SK-N-SH (cell line): Measurements from ENCODE around the gene MYCBPAP. TPM values are rescaled to one million over a fixed set of nuclear protein-coding genes. Genes with fewer than 3 reads are reported as not detected.

Experiments
- CTCF ChIA-PET: fragments of 300-600, 350-600 bp; formaldehyde crosslinking; extraction: SDS; loops from one replicate; lab custom pipeline; 2021; lab: Yijun Ruan, JAX
- POLR2A ChIA-PET: fragments of 350-600 bp; sonication (Branson Sonifier 250); formaldehyde crosslinking; extraction: SDS; loops from one replicate; lab custom pipeline; 2020; ENCODE audit warnings: antibody characterized with exemption, inconsistent platforms; lab: Yijun Ruan, JAX
- DNase-seq: peaks from one replicate; pipeline ENCODE4 v3.0.0; 2012
- H2AFZ ChIP-seq: fragments of 200-600 bp; sonication (generic); 2 replicates; pipeline ENCODE4 v1.8.1; 2016; ENCODE audit warnings: antibody characterized with exemption, mild to moderate bottlenecking, low read depth
- H3F3A ChIP-seq: fragments of 200-600 bp; sonication (generic); replicated peaks from 2 replicates; pipeline ENCODE3; 2016; ENCODE audit warnings: antibody characterized with exemption, mild to moderate bottlenecking; ENCODE audit not compliant: insufficient read depth
- H3K27ac ChIP-seq, 2 experiments: fragments of 200-500 bp in 1 of 2; fragments of 200-600 bp in 1 of 2; sonication (Bioruptor generic) in 1 of 2; sonication (generic), shearing (Covaris generic) in 1 of 2; 2 replicates each; pipeline versions ENCODE4 v1.5.1 to v1.6.1; 2014 to 2016; ENCODE audit warnings: low read depth in 2 of 2, inconsistent platforms in 1 of 2, low read length in 1 of 2, mild to moderate bottlenecking in 1 of 2, mixed read lengths in 1 of 2
- H3K27me3 ChIP-seq: fragments of 200-600 bp; sonication (generic), shearing (Covaris generic); 2 replicates; pipeline ENCODE4 v1.6.1; 2016; ENCODE audit warnings: mixed run types; ENCODE audit not compliant: insufficient read depth
- H3K36me3 ChIP-seq, 2 experiments: fragments of 200-500 bp in 1 of 2; fragments of 200-600 bp in 1 of 2; sonication (Bioruptor generic) in 1 of 2; sonication (generic) in 1 of 2; replicated peaks in 1 of 2; 2 replicates each; pipeline versions ENCODE3 to v1.5.1; 2014 to 2016; ENCODE audit warnings: low read length in 1 of 2, mild to moderate bottlenecking in 1 of 2; ENCODE audit not compliant: insufficient read depth in 2 of 2, control insufficient read depth in 1 of 2
- H3K4me1 ChIP-seq, 2 experiments: fragments of 200-500 bp in 1 of 2; fragments of 200-600 bp in 1 of 2; sonication (Bioruptor generic) in 1 of 2; sonication (generic), shearing (Covaris generic) in 1 of 2; 2 replicates each; pipeline versions ENCODE4 v1.5.1 to v1.6.1; 2014 to 2016; ENCODE audit warnings: low read depth in 1 of 2, low read length in 1 of 2, mixed run types in 1 of 2; ENCODE audit not compliant: insufficient read depth in 2 of 2, control insufficient read depth in 1 of 2
- H3K4me2 ChIP-seq: fragments of 200-600 bp; sonication (generic), shearing (Covaris generic); 2 replicates; pipeline ENCODE4 v1.6.1; 2017; ENCODE audit warnings: mixed run types
- H3K4me3 ChIP-seq, 2 experiments: fragments of 200-500 bp in 1 of 2; fragments of 200-600 bp in 1 of 2; sonication (Bioruptor generic) in 1 of 2; sonication (generic), shearing (Covaris generic) in 1 of 2; 2 replicates each; pipeline versions ENCODE4 v1.5.1 to v1.8.1; 2014 to 2016; ENCODE audit warnings: low read depth in 2 of 2, inconsistent platforms in 1 of 2, low read length in 1 of 2, mild to moderate bottlenecking in 1 of 2, mixed read lengths in 1 of 2, moderate library complexity in 1 of 2
- H3K79me2 ChIP-seq: fragments of 200-600 bp; sonication (generic); 2 replicates; pipeline ENCODE4 v1.8.1; 2017; ENCODE audit warnings: mild to moderate bottlenecking; ENCODE audit not compliant: insufficient read depth
- H3K9ac ChIP-seq: fragments of 200-600 bp; sonication (generic); 2 replicates; pipeline ENCODE4 v1.6.1; 2017; ENCODE audit warnings: mixed run types
- H3K9me2 ChIP-seq: fragments of 200-600 bp; sonication (generic); 2 replicates; pipeline ENCODE4 v1.6.1; 2017; ENCODE audit warnings: mixed run types
- H3K9me3 ChIP-seq: fragments of 200-600 bp; sonication (generic); 2 replicates; pipeline ENCODE4 v1.6.1; 2017; ENCODE audit warnings: mixed run types, mild to moderate bottlenecking, moderate library complexity
- H4K20me1 ChIP-seq: fragments of 200-600 bp; sonication (generic); 2 replicates; pipeline ENCODE4 v1.6.1; 2017; ENCODE audit warnings: mild to moderate bottlenecking, mixed run types; ENCODE audit not compliant: insufficient read depth
- CHD2 ChIP-seq: fragments of 150-350 bp; IDR thresholded peaks from 2 replicates; pipeline ENCODE4 v1.6.1; 2018; ENCODE audit warnings: low read length; ENCODE audit not compliant: partially characterized antibody
- FOXJ3 ChIP-seq: sonication (generic); formaldehyde crosslinking; IDR thresholded peaks from 2 replicates; pipeline ENCODE4 v1.5.1; 2020; ENCODE audit warnings: mild to moderate bottlenecking, missing genetic modification reagents
- GABPA ChIP-seq: IDR thresholded peaks from 2 replicates; pipeline ENCODE4 v1.4.0; 2012; ENCODE audit warnings: low read depth, mild to moderate bottlenecking
- GATA2 ChIP-seq: sonication (generic); formaldehyde crosslinking; IDR thresholded peaks from 2 replicates; pipeline ENCODE4 v1.5.0; 2020; ENCODE audit warnings: mild to moderate bottlenecking, missing genetic modification reagents
- JUND ChIP-seq: IDR thresholded peaks from 2 replicates; pipeline ENCODE4 v1.4.0; 2012
- NRF1 ChIP-seq: IDR thresholded peaks from 2 replicates; pipeline ENCODE4 v1.6.1; 2012; ENCODE audit warnings: low read depth, mild to moderate bottlenecking, low read length
- POLR2AphosphoS5 ChIP-seq: IDR thresholded peaks from 2 replicates; pipeline ENCODE4 v1.6.1; 2012; ENCODE audit warnings: low read depth, low read length
- RCOR1 ChIP-seq: fragments of 150-350 bp; IDR thresholded peaks from 2 replicates; pipeline ENCODE4 v1.6.1; 2017; ENCODE audit warnings: antibody characterized with exemption, low read length
- SMC3 ChIP-seq: IDR thresholded peaks from 2 replicates; pipeline ENCODE4 v1.6.1; 2012; ENCODE audit warnings: low read depth, low read length, improper control_type of control experiment
- TCF12 ChIP-seq: IDR thresholded peaks from 2 replicates; pipeline ENCODE4 v1.4.0; 2012
- YY1 ChIP-seq: IDR thresholded peaks from 2 replicates; pipeline ENCODE4 v1.4.0; 2012; ENCODE audit warnings: low read depth, mild to moderate bottlenecking
- WGBS: methylation state at CpG from one replicate; pipeline ENCODE4 v1.1.6; 2017; ENCODE audit warnings: low lambda C conversion rate; 5-methylcytosine and 5-hydroxymethylcytosine counted together
- polyA plus RNA-seq, 3 experiments: library from polyadenylated mRNA; depleted of rRNA; stranded (reverse); fragments of >200 nt; gene quantifications; 2 replicates each; pipeline ENCODE4 v1.2.3, GENCODE V29; 2012
- TF ChIP-seq, protein P1 (sequence below): fragments of 150-350 bp; IDR thresholded peaks from 2 replicates; pipeline ENCODE4 v1.6.1; 2016; ENCODE audit warnings: mild to moderate bottlenecking, low read depth, low read length
- TF ChIP-seq, protein P2 (sequence below): fragments of 200-600 bp; sonication (generic); IDR thresholded peaks from 2 replicates; pipeline ENCODE4 v1.6.1; 2017; ENCODE audit warnings: antibody characterized with exemption, mild to moderate bottlenecking, moderate library complexity
- TF ChIP-seq, protein P3 (sequence below): IDR thresholded peaks from 2 replicates; pipeline ENCODE4; 2012
- TF ChIP-seq, protein P4 (sequence below): fragments of 150-350 bp; IDR thresholded peaks from 2 replicates; pipeline ENCODE4 v1.6.1; 2017; ENCODE audit warnings: antibody characterized with exemption, low read length, low read depth, borderline replicate concordance

Gene MYCBPAP
- polyA plus RNA-seq, 1 of the 3 experiments (the other 2 are of a cell fraction), result 2.4 TPM

DNA sequence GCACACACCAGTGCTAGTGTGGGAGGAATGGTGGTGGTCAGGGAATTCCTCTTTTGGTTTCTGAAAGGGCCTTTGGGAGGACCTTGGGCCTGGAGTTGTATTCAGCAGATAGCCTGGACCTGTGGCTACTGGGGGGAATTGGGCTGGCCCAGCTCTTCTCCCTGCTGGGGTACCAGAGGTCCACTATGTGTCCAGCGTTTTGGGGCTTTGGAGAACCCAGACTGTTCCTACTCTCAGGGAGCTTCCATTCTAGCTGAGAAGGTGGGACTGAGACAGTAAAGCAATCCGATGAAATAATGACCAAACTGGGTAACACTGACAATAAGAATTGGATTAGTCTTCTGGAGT lies 26.7 kb downstream of the MYCBPAP start:
- H2AFZ ChIP-seq, result no peak overlapping the region
- H3K27ac ChIP-seq, result no peak overlapping the region
- no peak for DNase-seq
- H3K4me1 ChIP-seq, result peaks cover 7 to 30% of the 10 kb centered on the region in 2 experiments; a peak in 3 of 4 replicates
- peaks cover 26% of the 10 kb centered on the region; the same call in 1 of the 2 replicates for H3K27me3 ChIP-seq
- H3K9ac ChIP-seq, result no peak overlapping the region
- no peak for TF ChIP-seq POLR2AphosphoS5
- TF ChIP-seq, protein P1, sequence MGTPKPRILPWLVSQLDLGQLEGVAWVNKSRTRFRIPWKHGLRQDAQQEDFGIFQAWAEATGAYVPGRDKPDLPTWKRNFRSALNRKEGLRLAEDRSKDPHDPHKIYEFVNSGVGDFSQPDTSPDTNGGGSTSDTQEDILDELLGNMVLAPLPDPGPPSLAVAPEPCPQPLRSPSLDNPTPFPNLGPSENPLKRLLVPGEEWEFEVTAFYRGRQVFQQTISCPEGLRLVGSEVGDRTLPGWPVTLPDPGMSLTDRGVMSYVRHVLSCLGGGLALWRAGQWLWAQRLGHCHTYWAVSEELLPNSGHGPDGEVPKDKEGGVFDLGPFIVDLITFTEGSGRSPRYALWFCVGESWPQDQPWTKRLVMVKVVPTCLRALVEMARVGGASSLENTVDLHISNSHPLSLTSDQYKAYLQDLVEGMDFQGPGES, result no peak
- TF ChIP-seq RCOR1, result no peak
- no peak for TF ChIP-seq JUND
- TF ChIP-seq, protein P2, sequence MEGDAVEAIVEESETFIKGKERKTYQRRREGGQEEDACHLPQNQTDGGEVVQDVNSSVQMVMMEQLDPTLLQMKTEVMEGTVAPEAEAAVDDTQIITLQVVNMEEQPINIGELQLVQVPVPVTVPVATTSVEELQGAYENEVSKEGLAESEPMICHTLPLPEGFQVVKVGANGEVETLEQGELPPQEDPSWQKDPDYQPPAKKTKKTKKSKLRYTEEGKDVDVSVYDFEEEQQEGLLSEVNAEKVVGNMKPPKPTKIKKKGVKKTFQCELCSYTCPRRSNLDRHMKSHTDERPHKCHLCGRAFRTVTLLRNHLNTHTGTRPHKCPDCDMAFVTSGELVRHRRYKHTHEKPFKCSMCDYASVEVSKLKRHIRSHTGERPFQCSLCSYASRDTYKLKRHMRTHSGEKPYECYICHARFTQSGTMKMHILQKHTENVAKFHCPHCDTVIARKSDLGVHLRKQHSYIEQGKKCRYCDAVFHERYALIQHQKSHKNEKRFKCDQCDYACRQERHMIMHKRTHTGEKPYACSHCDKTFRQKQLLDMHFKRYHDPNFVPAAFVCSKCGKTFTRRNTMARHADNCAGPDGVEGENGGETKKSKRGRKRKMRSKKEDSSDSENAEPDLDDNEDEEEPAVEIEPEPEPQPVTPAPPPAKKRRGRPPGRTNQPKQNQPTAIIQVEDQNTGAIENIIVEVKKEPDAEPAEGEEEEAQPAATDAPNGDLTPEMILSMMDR, result no peak
- TF ChIP-seq, protein P3, sequence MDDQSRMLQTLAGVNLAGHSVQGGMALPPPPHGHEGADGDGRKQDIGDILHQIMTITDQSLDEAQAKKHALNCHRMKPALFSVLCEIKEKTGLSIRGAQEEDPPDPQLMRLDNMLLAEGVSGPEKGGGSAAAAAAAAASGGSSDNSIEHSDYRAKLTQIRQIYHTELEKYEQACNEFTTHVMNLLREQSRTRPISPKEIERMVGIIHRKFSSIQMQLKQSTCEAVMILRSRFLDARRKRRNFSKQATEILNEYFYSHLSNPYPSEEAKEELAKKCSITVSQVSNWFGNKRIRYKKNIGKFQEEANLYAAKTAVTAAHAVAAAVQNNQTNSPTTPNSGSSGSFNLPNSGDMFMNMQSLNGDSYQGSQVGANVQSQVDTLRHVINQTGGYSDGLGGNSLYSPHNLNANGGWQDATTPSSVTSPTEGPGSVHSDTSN, result no peak
- no peak for TF ChIP-seq CHD2
- TF ChIP-seq, all 33 proteins: peak for 0
- Histone ChIP-seq H4K20me1 (no peaks in the 10 kb centered on the region), H3K36me3 (no peaks in the 10 kb centered on the region), H3K4me2 (no peak overlapping the region), H3K9me3 (no peaks in the 10 kb centered on the region), H3K79me2 (no peaks in the 10 kb centered on the region), H3K4me3 (no peak overlapping the region), H3F3A (no peaks in the 10 kb centered on the region), H3K9me2 (no peaks in the 10 kb centered on the region)
- 74% methylated on average over 2 of the region's 2 CpGs for WGBS
- ChIA-PET CTCF (interaction anchor here (0.7 to 24.2 kb wide), 6 partner anchors 12 to 89 kb away, joined by 3 to 1212 read pairs (median 5); partner anchors contain the start of genes RSAD1 and SPATA20), POLR2A (no interaction called here)

DNA sequence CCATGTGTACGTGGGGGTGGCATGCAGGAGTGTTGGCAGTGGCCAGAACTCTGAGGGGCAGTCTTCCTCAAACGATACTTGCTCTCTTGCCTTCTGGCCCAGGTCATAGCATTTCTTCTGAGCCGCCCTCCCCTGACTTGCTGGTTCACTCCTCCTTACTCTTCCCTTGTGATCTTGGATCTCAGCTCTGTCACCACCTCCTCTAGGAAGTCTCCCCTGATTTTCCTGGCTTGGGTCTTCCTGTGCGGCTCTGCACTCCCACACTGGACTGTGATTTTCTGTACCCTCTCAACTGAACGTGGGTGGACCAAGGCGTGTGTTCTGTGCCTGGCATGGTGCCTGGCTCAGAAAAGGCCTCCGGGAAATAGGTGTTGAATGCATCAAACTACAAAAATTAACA lies 27.2 kb downstream of the MYCBPAP start:
- H3F3A ChIP-seq, result no peaks in the 10 kb centered on the region
- ChIA-PET CTCF (interaction anchor here (0.9 to 24.2 kb wide), 6 partner anchors 11 to 88 kb away, joined by 3 to 1212 read pairs (median 5); partner anchors contain the start of genes RSAD1 and SPATA20), POLR2A (no interaction called here)

More for the DNA sequence above, 27.2 kb downstream of the MYCBPAP start:
- no peak overlapping the region for H3K4me3 ChIP-seq
- peaks cover 7 to 30% of the 10 kb centered on the region in 2 experiments; a peak in 3 of 4 replicates for H3K4me1 ChIP-seq
- no peak overlapping the region for H3K4me2 ChIP-seq
- no peaks in the 10 kb centered on the region for H4K20me1 ChIP-seq
- no peaks in the 10 kb centered on the region for H3K9me2 ChIP-seq
- no peak for TF ChIP-seq SMC3
- TF ChIP-seq FOXJ3 (CRISPR knock-in tag), result no peak
- TF ChIP-seq GABPA, result no peak
- no peak for TF ChIP-seq YY1
- TF ChIP-seq RCOR1, result no peak
- TF ChIP-seq, protein P1, result no peak
- TF ChIP-seq, protein P3, result no peak
- no peak for TF ChIP-seq TCF12
- no peak for TF ChIP-seq NRF1
- TF ChIP-seq, protein P4, sequence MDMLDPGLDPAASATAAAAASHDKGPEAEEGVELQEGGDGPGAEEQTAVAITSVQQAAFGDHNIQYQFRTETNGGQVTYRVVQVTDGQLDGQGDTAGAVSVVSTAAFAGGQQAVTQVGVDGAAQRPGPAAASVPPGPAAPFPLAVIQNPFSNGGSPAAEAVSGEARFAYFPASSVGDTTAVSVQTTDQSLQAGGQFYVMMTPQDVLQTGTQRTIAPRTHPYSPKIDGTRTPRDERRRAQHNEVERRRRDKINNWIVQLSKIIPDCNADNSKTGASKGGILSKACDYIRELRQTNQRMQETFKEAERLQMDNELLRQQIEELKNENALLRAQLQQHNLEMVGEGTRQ, result no peak
- no peak for TF ChIP-seq GATA2 (CRISPR knock-in tag)
- H3K27me3 ChIP-seq, result peaks cover 21% of the 10 kb centered on the region; the same call in 1 of the 2 replicates
- H2AFZ ChIP-seq, result no peak overlapping the region
- no peaks in the 10 kb centered on the region for H3K36me3 ChIP-seq
- WGBS, result 89% methylated on average over 7 of the region's 7 CpGs
- no peak for DNase-seq
- H3K9ac ChIP-seq, result no peak overlapping the region
- H3K79me2 ChIP-seq, result no peaks in the 10 kb centered on the region
- no peak overlapping the region for H3K27ac ChIP-seq
- no peaks in the 10 kb centered on the region for H3K9me3 ChIP-seq
